Spleen (tissue), 11 donors: Measurements from ENCODE around the gene CACNA2D1. TPM values are rescaled to one million over a fixed set of nuclear protein-coding genes. Genes with fewer than 3 reads are reported as not detected.

Experiments used
- DNase-seq: peaks from one replicate; pipeline ENCODE4 v3.0.0-alpha.2; 2020
- H3K27ac ChIP-seq, 8 donors: fragments of 200-600 bp; sonication (generic) in 7 of 8; 1 replicate in 4 of 8; 2 replicates in 4 of 8; pipeline versions ENCODE4 v1.5.0 to v1.8.0; 2016 to 2021; ENCODE audit warnings: inconsistent platforms in 4 of 8, mild to moderate bottlenecking in 4 of 8, moderate library complexity in 1 of 8
- H3K27me3 ChIP-seq, 7 donors: fragments of 200-600 bp; sonication (generic) in 6 of 7; replicated peaks in 1 of 7; 1 replicate in 4 of 7; 2 replicates in 3 of 7; pipeline versions ENCODE4 v1.5.0 to v1.8.0; 2016 to 2021; ENCODE audit warnings: inconsistent platforms in 3 of 7, mild to moderate bottlenecking in 1 of 7
- H3K36me3 ChIP-seq, 6 donors: fragments of 200-600 bp; sonication (generic) in 5 of 6; 1 replicate in 4 of 6; 2 replicates in 2 of 6; pipeline versions ENCODE4 v1.5.0 to v1.8.0; 2016 to 2021; ENCODE audit warnings: inconsistent platforms in 2 of 6
- H3K4me1 ChIP-seq, 6 donors: fragments of 200-600 bp; sonication (generic) in 5 of 6; 1 replicate in 3 of 6; 2 replicates in 3 of 6; pipeline versions ENCODE4 v1.5.0 to v1.8.0; 2016 to 2021; ENCODE audit warnings: inconsistent platforms in 3 of 6
- H3K4me3 ChIP-seq, 8 donors: fragments of 200-600 bp; sonication (generic) in 7 of 8; 1 replicate in 4 of 8; 2 replicates in 4 of 8; pipeline versions ENCODE4 v1.5.0 to v1.8.0; 2016 to 2021; ENCODE audit warnings: inconsistent platforms in 4 of 8, mild to moderate bottlenecking in 4 of 8, moderate library complexity in 2 of 8
- H3K9me3 ChIP-seq, 8 donors: fragments of 200-600 bp; sonication (generic) in 7 of 8; 1 replicate in 4 of 8; 2 replicates in 4 of 8; pipeline versions ENCODE4 v1.5.0 to v1.8.0; 2016 to 2021; ENCODE audit warnings: inconsistent platforms in 4 of 8
- POLR2A ChIP-seq, 3 donors: fragments of 450-650 bp; IDR thresholded peaks; one replicate each; pipeline ENCODE4 v1.5.1; 2017; ENCODE audit warnings: antibody characterized with exemption in 3 of 3, mild to moderate bottlenecking in 1 of 3
- POLR2AphosphoS5 ChIP-seq, 3 donors: sonication (generic); formaldehyde crosslinking; IDR thresholded peaks; one replicate each; pipeline ENCODE4 v1.5.1; 2017; ENCODE audit warnings: antibody characterized with exemption in 3 of 3
- WGBS, 5 donors: extraction: QIAGEN DNeasy Blood & Tissue Kit in 3 of 5; methylation state at CpG; one replicate each; pipeline versions ENCODE4 v1.1.5 to v1.1.7; 2013 to 2018; 5-methylcytosine and 5-hydroxymethylcytosine counted together
- intact Hi-C: fragments of 100-400 bp; cut with DNase I; formaldehyde crosslinking; loops from one replicate; pipeline ENCODE4 v1.15.0; 2023; ENCODE audit warnings: low total_unique reads
- polyA plus RNA-seq, 3 donors: library from polyadenylated mRNA; stranded (reverse); fragments of 200-250 nt; gene quantifications; one replicate each; pipeline ENCODE4 v1.2.1, GENCODE V29; 2013
- total RNA-seq, 7 donors: library from RNA; depleted of rRNA in 3 of 7; stranded (reverse); fragments of >200 nt in 3 of 7; fragmentation: NEBNext Ultra II Directional in 4 of 7; extraction: Animal tissue kit (Norgen Biotek cat#: 25700) in 4 of 7; gene quantifications; one replicate each; pipeline versions ENCODE4 v1.1.0 to v1.2.1, GENCODE V29; 2016 to 2021
- TF ChIP-seq, protein P1 (sequence below), 11 experiments: fragments of 200-600 bp in 7 of 11; fragments of 450-650 bp in 4 of 11; sonication (generic) in 4 of 11; IDR thresholded peaks in 8 of 11; conservative IDR thresholded peaks in 3 of 11; 1 replicate in 7 of 11; 2 replicates in 4 of 11; pipeline versions ENCODE4 v1.4.0 to v1.8.0; 2016 to 2021; ENCODE audit warnings: antibody characterized with exemption in 11 of 11, inconsistent platforms in 4 of 11, mild to moderate bottlenecking in 1 of 11
- donor health status: healthy with polysubstance abuse.
- donor health status: DM: no; HTN: no; CAD: no; lungs with moderate emphysema.
- donor health status: DM: no; HTN: no; CAD: no.
- donor health status: Bipolar disorder and iron deficiency.
- donor health status: healthy.
- donor health status: DM: no; HTN: no; CAD: no.
- donor health status: DM: yes; HTN: yes; CAD: no.

CACNA2D1 gene
- total and polyA plus RNA-seq, 10 donors: 1.7 to 24.0 (median 15.2) TPM

DNA sequence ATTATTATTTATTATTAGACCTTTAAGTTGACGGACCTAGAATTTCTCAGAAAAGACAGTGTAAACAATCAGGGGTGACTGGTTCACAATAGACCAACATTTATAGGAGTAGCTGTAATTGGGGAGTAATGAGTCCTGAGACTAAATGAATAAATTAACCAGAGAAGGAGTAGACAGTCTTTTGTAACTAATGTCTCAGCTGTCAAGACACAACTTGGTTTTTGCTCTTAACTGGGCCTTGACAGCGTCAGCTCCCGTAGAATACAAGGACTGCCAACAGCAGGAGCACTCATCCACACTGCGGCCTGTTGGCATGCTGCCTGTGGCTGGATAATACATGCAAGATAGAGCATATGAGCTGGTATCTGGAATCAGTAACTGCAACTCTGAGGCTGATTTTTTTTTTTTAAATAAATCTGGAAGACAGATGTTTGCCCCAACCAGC lies 123.9 kb downstream of the CACNA2D1 start:
- no peaks in the 10 kb centered on the region for H3K9me3 ChIP-seq
- no peaks in the 10 kb centered on the region for H3K27me3 ChIP-seq
- H3K36me3 ChIP-seq: no peaks in the 10 kb centered on the region
- intact Hi-C loops: loop anchor here (10.0 kb wide), 1 partner anchor 55 kb away; no protein-coding TSS in a partner anchor
- no peak overlapping the region for H3K4me3 ChIP-seq
- no peak for TF ChIP-seq POLR2AphosphoS5 (IDR thresholded peaks at IDR 0.05)
- TF ChIP-seq, protein P1, sequence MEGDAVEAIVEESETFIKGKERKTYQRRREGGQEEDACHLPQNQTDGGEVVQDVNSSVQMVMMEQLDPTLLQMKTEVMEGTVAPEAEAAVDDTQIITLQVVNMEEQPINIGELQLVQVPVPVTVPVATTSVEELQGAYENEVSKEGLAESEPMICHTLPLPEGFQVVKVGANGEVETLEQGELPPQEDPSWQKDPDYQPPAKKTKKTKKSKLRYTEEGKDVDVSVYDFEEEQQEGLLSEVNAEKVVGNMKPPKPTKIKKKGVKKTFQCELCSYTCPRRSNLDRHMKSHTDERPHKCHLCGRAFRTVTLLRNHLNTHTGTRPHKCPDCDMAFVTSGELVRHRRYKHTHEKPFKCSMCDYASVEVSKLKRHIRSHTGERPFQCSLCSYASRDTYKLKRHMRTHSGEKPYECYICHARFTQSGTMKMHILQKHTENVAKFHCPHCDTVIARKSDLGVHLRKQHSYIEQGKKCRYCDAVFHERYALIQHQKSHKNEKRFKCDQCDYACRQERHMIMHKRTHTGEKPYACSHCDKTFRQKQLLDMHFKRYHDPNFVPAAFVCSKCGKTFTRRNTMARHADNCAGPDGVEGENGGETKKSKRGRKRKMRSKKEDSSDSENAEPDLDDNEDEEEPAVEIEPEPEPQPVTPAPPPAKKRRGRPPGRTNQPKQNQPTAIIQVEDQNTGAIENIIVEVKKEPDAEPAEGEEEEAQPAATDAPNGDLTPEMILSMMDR (IDR thresholded peaks at IDR 0.05 in 8 of 11, conservative IDR thresholded peaks at IDR 0.05 in 3 of 11): no peak
- no peak for TF ChIP-seq POLR2A (IDR thresholded peaks at IDR 0.05)
- no peak overlapping the region for H3K27ac ChIP-seq
- 49 to 87% (median 78%) methylated on average over 4 of the region's 4 CpGs for WGBS, 5 donors
- DNase-seq: no peak
- no peaks in the 10 kb centered on the region for H3K4me1 ChIP-seq

DNA sequence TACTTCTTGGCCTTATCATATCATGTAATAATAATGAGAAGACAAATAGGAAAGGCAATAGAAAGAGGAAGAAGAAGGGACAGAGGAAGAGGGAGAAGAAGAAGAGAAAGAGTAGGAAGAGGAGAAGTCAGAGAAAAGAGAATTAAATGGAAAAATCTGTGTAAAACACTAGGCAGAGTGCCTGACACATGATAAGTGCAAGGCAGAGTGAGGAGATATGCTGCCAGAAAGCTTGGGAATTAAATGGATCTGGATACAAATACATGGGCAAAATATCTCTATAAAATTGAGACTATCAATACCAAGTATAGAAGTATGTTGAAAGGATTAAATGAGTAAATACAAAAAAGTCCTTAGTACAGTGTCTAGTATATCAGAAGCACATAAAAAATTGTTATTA lies 124.8 kb downstream of the CACNA2D1 start:
- no peaks in the 10 kb centered on the region for H3K36me3 ChIP-seq
- H3K4me1 ChIP-seq: no peaks in the 10 kb centered on the region
- no peak for TF ChIP-seq POLR2A (IDR thresholded peaks at IDR 0.05)
- TF ChIP-seq, protein P1 (IDR thresholded peaks at IDR 0.05 in 8 of 11, conservative IDR thresholded peaks at IDR 0.05 in 3 of 11): no peak
- no peaks in the 10 kb centered on the region for H3K27me3 ChIP-seq
- no peak overlapping the region for H3K27ac ChIP-seq
- intact Hi-C loops: loop anchor here (10.0 kb wide), 1 partner anchor 56 kb away; no protein-coding TSS in a partner anchor
- no peak overlapping the region for H3K4me3 ChIP-seq
- H3K9me3 ChIP-seq: no peaks in the 10 kb centered on the region
- DNase-seq: no peak

DNA sequence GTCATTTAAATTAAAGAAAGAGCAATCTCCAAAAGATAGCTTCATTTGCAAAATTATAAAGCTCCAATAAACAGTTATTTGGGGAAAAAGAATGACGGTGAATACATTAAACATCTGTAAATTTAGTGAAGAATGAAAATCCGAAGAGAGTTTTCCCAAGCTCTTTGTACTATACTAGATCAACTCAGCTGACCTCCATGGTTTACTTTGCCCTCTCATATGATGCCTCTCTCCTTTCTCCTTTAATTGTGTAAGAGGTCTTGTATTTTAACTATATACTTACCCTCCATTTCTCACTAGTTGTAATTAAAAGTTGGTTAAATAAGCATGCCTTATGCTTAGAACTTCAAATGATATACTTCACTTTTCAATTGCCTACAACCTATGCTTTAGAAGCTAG lies 125.8 kb downstream of the CACNA2D1 start:
- no peaks in the 10 kb centered on the region for H3K27me3 ChIP-seq
- no peaks in the 10 kb centered on the region for H3K4me1 ChIP-seq
- 81 to 95% (median 90%) methylated on average over 2 of the region's 2 CpGs for WGBS, 5 donors
- DNase-seq: no peak
- no peak overlapping the region for H3K27ac ChIP-seq
- intact Hi-C loops: loop anchor here (10.0 kb wide), 1 partner anchor 57 kb away; no protein-coding TSS in a partner anchor
- H3K4me3 ChIP-seq: no peak overlapping the region
- H3K36me3 ChIP-seq: no peaks in the 10 kb centered on the region
- TF ChIP-seq, protein P1 (IDR thresholded peaks at IDR 0.05 in 8 of 11, conservative IDR thresholded peaks at IDR 0.05 in 3 of 11): no peak
- no peak for TF ChIP-seq POLR2AphosphoS5 (IDR thresholded peaks at IDR 0.05)
- no peak for TF ChIP-seq POLR2A (IDR thresholded peaks at IDR 0.05)
- H3K9me3 ChIP-seq: no peaks in the 10 kb centered on the region

DNA sequence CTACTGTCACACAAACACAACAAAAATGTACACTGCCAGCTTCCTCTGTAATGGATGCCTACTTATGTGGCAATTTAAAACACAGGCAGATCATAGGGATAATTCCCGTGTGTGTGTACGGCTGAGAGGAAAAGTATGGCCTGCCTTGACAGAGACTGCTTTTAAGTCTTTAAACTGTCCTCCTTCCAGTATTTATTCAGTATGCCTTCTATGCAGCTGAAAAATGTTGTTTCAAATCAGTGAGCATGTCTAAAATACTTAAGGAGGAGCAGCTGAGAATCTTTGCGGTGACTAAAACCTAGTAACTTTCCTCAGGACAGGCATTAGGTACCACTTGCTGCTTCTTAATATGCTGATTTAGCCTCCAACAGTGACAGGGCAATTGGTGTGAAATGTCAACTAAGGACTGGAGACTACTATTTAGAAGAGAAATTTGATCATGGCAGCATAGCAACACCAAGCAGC lies 126.3 kb downstream of the CACNA2D1 start:
- WGBS, 5 donors: 84 to 95% (median 92%) methylated on average over 3 of the region's 3 CpGs
- intact Hi-C loops: loop anchor here (10.0 kb wide), 1 partner anchor 58 kb away; no protein-coding TSS in a partner anchor
- no peak overlapping the region for H3K4me3 ChIP-seq

More for the DNA sequence above, 126.3 kb downstream of the CACNA2D1 start:
- H3K4me1 ChIP-seq: no peaks in the 10 kb centered on the region
- DNase-seq: no peak
- no peak overlapping the region for H3K27ac ChIP-seq
- no peak for TF ChIP-seq POLR2AphosphoS5 (IDR thresholded peaks at IDR 0.05)
- TF ChIP-seq, protein P1 (IDR thresholded peaks at IDR 0.05 in 8 of 11, conservative IDR thresholded peaks at IDR 0.05 in 3 of 11): no peak
- no peak for TF ChIP-seq POLR2A (IDR thresholded peaks at IDR 0.05)
- H3K9me3 ChIP-seq: no peaks in the 10 kb centered on the region
- no peaks in the 10 kb centered on the region for H3K36me3 ChIP-seq
- H3K27me3 ChIP-seq: no peaks in the 10 kb centered on the region
